Hematopoietic multipotent progenitor cell (in vitro differentiated cells): ENCODE measurements around the gene PRRC2C. TPM values are rescaled to one million over a fixed set of nuclear protein-coding genes. Genes with fewer than 3 reads are reported as not detected.
"Not testable (repeated sequence)": the region's sequence is repeated elsewhere in the genome, so short reads cannot be mapped to it uniquely, and the experiment has no call there.

ENCODE experiments used
- DNase-seq, 3 donors: peaks; one replicate each; pipeline ENCODE4 v3.0.0-alpha.2; 2011 to 2015; ENCODE audit warnings: low read depth in 2 of 3, low spot score in 2 of 3
- total RNA-seq: library from RNA; depleted of rRNA; stranded (reverse); fragments of >200 nt; gene quantifications from one replicate; pipeline ENCODE4 v1.2.3, GENCODE V29; 2012

Gene PRRC2C
- total RNA-seq = 45.2 TPM

DNA sequence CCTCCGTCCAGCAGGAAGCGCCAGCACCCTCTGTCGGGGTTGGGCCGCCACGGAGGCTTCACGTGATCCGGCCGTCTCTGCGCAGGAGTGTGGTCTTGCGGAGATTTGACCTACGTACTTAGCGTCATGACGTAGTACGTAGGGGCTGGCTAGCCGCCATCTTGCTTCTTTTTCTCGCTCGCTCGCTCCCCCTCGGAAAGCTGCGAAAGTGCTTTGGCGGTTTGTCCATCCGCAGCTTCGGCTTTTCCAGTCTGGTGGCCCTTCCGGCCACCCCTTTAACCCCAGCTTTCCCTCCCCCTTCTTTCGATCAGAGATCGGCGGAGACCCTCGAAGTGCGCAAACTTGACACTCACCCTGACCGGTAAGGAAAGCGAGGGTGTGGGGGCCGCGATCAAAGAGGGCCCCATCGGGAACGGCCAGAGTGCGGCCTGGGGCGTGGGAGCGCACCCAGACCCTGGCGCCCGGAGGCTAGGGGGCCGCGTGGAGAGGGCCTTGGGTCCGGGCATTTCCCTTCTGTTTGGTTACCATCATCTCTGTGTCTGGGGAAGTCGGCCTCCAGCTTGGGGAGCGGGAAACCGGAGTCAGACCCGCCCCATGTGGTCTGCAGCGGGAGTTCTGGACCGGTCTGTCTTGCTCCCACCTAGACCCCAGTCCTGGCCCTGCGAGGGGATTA is at the start of gene PRRC2C:
Gene PRRC2C, plus strand, starts transcription at position 156 of the 673 bp plus-strand sequence. CDS start 26,559 bp downstream, outside the sequence.
- DNase-seq = peak; percentile 88 to 98 (median 96)

DNA sequence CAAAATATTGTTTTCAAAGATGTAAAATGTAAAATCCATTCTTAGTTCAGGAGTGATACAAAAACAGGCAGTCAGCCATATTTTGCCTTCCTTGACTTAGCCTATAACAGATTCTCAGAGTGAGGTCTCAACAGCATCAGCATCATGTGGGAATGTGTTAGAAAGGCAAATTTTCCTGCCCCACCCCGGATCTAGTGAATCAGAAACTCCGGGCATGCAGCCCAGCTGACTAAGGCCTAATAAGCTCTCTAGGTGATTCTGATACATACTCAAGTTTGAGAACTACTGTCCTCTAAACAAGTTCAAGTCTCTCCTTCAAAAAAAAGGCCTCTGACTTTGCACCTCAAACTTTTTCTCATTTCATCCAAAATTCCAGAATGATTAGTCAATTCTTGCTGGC is 46.9 kb upstream of the PRRC2C start:
- DNase-seq = no peak

DNA sequence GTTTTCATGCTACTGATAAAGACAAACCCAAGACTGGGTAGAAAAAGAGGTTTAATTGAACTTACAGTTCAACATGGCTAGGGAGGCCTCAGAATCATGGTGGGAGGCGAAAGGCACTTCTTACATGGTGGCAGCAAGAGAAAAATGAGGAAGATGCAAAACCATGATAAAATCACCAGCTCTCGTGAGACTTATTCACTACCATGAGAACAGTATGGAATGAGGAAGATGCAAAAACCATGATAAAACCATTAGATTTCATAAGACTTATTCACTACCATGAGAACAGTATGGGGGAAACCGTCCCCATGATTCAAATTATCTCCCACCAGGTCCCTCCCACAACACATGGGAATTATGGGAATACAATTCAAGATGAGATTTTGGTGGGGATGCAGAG is 45.1 kb upstream of the PRRC2C start:
- DNase-seq = not testable (repeated sequence)

DNA sequence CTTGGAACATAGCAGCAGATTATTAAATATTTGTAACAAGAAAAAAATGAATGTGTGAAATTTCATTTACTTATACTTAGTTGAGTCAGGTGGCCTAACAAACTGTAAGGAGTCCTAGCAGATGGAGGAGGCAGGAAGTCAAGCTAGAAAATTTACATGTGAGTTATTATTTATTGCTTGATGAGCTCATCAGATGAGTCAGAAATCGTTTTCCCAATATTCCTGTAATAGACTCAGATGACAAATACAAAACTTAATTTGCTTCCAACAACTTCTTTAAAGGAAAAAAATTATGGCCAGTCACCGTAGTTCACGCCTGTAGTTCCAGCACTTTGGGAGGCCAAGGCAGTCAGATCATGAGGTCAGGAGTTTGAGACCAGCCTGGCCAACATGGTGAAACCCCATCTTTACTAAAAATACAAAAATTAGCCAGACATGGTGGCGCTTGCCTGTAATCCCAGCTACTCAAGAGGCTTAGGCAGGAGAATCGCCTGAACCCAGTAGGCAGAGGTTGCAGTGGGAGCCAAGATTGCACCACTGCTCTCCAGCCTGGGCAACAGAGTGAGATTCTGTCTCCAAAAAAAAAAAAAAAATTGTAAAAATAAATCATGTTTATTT is 43.9 kb upstream of the PRRC2C start:
- DNase-seq = not testable (repeated sequence)

DNA sequence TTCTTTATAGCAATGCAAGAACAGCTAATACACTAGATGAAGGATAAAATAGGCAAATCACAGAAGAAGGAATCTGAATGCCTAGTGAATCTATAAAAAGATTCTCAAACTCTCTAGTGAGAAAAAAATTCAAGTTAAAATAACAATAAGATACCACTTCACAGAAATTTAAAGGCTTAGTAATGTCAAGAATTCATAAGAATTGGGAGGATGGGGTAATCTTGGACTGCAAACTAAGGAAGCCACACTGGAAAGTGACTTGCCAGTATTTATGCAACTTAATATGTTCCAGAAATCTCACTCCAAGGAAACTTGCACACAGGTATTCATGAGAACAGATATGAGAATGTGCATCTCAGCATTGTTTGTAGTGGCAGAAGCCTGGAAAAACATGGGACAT is 38.9 kb upstream of the PRRC2C start:
- no peak for DNase-seq

DNA sequence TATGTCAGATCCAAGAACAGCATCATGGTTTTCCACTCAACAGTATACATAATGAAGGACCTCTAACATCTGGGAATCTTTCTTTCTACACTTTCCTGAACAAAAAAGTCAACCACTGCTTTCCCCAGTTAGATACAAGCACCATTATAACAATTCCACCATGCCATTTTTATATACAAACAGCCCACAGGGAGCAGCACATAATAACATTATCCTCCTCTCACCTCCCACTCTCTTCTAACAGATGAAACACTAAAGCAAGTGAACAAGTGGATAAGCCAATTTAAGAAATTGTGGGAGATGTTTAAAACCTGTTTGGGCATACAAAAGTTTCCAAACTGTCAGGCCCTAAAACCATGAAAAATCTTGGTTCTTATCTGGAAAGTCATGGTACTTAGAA is 29.4 kb upstream of the PRRC2C start:
- no peak for DNase-seq

DNA sequence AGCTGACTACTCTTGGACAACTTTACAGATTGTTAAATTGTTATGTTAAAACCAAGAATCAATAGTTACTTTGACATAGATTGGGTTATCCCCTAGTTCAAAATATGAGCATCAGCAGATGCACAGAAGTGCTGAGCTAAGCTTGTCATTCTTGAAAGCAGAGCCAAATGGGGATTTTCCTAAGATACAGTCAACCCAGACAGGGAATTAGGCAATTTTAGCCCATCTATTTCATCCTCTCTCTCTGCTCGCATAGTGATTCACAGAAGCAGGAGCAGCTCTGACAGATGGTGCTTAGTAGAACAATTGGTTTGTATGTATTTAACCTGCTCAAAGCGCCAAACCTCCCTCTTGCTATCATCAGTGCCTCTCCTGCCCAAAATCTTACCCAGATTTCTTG is 27.9 kb upstream of the PRRC2C start:
- no peak for DNase-seq

DNA sequence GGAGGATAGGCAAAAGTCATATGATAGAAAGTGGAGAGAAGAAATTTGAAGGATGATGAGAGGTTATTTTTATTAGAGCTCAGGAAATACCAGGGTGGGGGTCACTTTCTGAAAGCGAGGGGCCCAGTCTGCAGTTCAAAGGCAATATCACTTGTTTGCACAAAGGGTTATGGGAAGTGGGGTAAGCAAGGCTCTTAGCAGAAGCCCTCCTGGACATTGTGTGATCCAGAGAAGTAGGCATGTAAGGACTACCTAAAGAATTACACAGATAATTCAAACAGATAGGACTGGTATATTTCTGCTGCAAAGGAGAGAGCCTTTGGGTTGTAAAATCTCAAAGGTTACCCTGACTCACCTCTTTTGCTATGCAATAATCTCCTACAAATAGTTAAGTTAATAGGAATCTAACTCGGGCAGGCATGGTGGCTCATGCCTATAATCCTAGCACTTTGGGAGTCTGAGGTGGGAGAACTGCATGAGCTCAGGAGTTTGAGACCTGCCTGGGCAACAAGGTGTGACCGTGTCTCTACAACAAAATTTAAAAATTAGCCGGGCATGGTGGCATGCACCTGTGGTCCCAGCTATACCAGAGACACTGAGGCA is 25.2 kb upstream of the PRRC2C start:
- DNase-seq = no peak

DNA sequence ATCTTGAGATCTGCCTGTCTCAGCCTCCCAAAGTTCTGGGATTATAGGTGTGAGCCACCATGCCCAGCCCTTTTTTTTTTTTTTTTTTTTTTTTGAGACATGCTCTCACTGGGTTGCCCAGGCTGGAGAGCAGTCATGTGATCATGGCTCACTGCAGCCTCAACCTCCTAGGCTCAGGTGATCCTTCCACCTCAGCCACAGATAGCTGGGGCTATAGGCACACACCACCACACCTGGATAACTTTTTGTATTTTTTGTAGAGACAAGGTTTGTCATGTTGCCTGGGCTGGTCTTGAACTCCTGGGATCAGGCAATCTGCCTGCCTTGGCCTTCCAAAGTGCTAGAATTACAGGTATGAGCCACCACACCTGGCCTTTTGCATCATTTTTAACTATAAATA is 17.7 kb upstream of the PRRC2C start:
- DNase-seq = no peak

DNA sequence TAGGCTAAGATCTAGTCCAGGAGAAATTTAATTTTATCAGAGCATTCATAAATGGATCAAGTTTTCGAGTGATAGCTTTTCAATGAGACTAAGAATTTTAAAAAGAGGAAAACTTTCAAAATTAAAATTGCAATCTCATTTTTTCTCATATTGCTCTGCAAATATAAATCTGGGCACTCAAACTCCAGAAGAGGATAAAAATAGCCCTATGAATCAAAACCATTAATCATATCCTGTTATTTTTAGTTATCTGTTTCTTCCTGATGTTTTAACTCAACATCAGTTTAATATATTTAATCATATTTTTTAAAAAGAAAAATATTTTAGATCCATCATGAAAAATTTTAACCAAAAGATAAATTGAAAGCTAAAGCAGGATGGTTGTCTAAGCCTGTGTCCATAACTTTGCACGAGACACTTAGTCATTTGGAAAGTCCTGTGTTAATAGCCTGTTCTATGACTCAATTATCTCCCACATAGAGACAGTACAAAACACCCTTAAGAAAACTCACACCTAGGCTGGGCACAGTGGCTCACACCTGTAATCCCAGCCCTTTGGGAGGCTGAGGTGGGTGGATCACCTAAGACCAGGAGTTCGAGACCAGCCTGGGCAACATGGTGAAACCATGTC is 17.1 kb upstream of the PRRC2C start:
- no peak for DNase-seq

DNA sequence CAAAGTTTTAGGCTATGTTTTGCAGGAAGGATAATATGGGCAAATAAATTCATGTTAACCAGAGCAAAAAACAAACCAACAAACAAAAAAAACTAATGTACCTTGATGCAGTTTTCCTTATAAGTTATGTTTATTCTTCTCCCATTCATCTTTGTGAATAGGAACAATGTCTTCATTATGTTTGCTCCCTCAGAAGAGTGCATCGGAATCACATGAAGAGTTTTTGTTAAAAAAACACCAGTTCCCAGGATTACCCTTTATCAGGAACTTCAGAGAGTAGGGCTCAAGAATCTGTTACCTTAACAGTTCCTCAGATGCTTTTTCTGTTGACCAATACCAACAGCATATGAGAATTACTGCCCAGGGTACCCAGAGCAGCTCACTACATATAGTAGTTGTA is 14.6 kb upstream of the PRRC2C start:
- no peak for DNase-seq

DNA sequence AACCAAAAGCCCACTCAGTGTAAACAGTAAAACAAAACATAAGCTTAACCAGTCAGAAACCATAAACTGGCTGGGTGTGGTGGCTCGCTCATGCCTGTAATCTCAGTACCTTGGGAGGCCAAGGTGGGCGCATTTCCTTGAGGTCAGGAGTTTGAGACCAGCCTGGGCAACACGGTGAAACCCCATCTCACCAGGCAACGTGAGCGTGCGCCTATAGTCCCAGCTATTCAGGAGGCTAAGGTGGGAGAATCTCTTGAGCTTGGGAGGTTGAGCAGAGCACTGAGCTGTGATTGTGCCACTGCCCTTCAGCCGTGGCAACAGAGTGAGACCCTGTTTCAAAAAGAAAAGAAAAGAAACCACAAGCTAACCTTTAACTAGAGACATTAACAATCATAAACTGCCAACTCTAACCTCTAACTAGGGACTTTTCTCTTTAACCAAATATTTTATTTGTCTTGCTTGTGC is 13.1 kb upstream of the PRRC2C start:
- DNase-seq = no peak

DNA sequence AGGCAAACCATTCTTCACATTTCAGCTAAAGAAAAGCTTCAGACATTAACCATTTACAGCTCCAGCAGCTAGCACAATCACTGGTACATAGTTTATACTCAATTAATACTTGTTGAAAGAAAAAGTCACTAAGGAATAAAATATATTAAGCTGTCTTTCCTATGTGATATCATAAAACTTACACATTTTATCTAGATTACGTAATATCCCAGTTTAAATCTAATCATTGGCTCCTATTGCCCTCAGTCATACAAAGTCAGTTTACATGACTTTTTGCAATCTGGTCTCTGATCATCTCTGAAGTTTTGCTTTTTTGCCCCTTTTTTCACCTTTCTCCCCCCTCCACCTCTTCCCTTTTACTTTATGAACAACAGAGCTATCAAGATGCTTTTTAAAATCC is 8.5 kb upstream of the PRRC2C start:
- DNase-seq = no peak

DNA sequence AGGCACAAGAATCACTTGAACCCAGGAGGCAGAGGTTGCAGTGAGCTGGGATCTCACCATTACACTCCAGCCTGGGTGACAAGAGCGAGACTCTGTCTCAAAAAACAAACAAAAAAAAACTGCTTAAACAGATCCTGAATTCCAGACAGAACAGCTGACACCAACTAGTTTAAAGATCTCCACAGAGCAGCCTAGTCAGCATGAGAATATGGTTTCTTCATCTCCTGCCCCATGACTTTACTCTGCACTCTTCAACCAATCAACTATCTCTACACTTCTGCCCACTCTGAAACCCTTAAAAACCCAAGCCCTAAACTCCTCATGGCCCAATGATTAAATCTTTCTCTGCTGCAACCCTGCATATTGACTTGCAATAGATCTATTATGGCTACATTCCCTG is 7.5 kb upstream of the PRRC2C start:
- DNase-seq = no peak

DNA sequence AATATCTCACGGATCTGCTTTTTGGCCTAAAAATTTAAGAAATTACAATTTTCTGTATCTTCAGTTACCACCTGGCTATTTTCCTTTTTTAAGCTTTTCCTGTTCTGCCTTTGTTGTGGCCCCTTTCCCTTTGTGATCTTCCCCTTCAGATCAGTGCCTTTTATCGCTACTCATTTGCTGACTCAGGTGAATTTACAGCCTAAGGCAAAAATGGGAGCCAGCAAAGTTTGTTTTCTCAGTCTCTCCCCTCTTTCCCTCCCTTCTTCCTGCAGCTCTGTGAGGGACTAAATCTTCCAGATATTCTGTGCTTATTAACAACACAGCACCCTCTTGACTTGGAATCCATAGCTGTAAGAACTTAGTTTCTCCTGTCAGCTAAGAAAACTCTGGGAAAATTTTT is 5.3 kb upstream of the PRRC2C start:
- DNase-seq = no peak

DNA sequence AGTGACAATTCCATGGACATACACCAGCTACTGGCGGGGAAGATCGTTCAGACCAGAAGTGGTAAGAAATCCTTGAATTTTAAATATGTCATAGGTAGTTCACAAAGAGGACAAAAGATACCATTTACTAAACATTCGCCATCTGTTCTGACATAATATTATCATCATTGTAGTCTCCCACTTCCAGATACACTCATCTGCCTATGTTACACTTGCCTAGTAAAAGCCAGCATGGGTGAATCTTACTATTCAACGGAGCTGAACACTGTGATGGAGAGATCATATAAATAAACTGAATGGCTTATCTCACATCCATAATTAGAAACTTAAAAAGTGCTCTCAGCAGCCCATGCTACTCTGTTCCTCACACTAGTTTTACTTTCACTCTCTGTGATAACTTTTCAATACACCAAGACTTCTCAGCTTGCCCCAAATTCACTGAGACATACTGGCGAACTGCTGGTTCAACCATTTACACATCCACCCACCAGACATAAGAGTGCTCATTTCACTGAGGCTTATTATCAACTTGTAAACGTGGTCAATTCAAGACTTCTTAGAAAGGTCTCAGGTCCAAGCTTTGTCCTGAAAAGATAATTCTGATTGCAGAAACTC is 463 bp upstream of the PRRC2C start:
- DNase-seq = no peak

DNA sequence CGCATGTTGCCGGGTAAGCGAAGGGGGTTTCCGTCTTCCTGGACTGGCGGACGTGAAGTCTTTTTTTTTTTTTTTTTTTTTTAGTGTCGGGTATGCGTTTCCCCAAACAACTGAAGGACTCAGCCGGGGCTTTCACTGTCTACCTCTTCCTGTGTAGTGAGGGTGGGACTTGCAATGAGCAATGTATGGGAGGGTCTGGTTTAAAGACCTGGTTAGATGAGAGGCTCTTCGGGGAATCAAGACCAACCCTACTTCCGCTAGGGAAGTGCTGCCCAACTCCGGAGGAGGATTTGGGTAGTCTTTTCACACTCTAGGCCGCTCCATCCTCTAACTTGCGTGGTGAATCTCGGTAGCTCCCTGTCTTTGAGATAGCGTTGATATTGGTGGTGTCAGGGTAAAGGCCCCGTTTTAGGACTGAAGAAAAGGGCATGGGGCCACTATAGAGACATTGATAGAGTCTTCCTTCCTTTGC is 754 bp downstream of the PRRC2C start:
- DNase-seq = peak; percentile 68 to 91 (median 88)

DNA sequence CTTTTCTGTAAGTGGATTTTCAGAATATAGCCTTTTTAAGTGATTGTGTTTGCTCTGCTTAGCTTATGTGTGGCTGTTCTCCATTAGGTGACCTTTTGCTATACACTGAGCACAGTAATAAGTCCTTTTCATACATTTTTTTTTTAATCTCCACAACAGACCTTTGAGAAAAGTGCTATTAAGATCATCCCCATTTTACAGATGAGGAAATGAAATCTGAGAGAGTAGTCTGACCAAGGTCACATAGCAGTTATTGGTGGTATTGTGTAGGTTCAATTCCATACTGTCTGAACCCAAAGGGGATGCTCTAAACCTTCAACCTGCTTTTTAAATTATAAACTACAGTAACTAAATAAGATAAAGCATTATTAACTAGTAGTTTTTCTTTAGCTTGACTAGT is 1.7 kb downstream of the PRRC2C start:
- DNase-seq = no peak

DNA sequence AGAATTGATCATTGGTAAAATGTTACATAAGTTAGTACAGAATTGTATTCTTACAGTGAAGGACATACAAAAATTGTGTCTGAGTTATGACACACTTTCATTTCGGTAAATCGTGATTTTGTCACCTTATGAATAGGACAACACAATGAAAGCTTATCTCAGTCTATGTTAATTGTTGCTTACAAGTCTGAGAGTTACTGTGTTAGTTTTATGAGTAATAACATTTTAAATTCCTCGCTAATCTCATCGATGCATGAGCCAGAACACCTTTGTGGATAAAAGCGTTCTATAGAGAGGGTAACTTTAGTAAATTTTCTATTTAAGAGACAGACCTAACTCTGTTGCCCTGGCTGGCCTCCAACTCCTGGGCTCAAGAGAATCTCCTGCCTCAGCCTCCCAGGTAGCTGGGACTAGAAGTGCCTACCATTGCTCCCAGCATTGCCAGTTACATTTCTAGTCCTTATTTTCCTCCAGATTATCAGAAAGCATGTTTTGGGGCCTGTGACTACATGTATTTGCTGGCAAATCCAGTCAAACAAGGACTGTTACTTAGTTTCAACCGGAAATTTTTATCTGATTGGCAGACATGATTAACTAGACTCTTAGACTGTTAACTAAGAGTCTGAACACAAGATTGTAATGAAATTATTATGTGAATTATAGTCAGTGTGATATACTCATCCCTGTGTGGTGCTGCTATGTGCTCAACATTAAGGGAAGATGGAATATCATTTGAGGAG is 3.0 kb downstream of the PRRC2C start:
- no peak for DNase-seq

DNA sequence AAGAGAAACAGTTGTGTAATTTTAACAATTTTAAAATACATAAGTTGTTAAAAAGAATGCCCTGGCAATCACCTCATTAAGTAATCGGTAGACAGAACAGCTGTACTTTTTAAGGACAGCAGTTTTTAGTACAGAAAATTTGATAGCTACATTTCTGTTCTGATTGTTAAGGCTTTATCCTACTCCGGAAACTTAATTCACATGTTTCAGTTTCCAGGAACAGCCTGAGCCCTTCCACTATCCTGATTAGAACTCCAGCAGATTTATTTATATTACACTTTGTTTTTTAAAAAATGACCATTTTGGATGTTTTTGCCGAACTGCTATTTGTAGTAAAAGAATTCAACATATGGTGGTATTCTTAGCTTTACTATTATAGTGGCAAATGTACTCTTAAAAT is 8.7 kb downstream of the PRRC2C start:
- DNase-seq = no peak
